K562 (cell line): ENCODE results near the gene DSCAM. TPM values are rescaled to one million over a fixed set of nuclear protein-coding genes. Genes with fewer than 3 reads are reported as not detected.

Experiments used
- ATAC-seq: fragments of 200-7000 bp; cut with Tn5 transposase; 3 replicates; pipeline ENCODE4 v1.9.1; 2020; ENCODE audit warnings: moderate library complexity
- BruUV-seq: library from RNA; stranded (reverse); fragments of 400-500 nt; replicated peaks from 2 replicates; lab custom pipeline; 2021; lab: Mats Ljungman, UMichigan
- CTCF ChIA-PET: fragments of 300-600 bp; formaldehyde crosslinking; extraction: SDS; loops from one replicate; lab custom pipeline; 2021; ENCODE audit warnings: low intra/inter-chr PET ratio; lab: Yijun Ruan, JAX
- POLR2A ChIA-PET: fragments of 300-600, 350-650 bp; sonication (Branson Sonifier 250); formaldehyde crosslinking; extraction: SDS; loops from one replicate; lab custom pipeline; 2021; ENCODE audit warnings: antibody characterized with exemption, inconsistent platforms; lab: Yijun Ruan, JAX
- DNase-seq, 4 experiments: peaks; one replicate each; pipeline versions ENCODE4 v3.0.0 to v3.0.0-alpha.2; 2011 to 2018; ENCODE audit warnings: low spot score in 3 of 4, mixed read lengths in 3 of 4; ENCODE audit errors: extremely low read depth in 1 of 4
- FAIRE-seq: peaks from 2 replicates; lab custom pipeline; 2011; peaks lifted over from hg19 to GRCh38; lab: Jason Lieb, UNC
- H2AFZ ChIP-seq: 2 replicates; pipeline ENCODE4 v1.6.0; 2011; ENCODE audit warnings: low read depth, low read length, control low read depth, inconsistent platforms
- H3K27ac ChIP-seq: fragments of 200-600 bp; 3 replicates; pipeline ENCODE4 v1.8.0; 2011; ENCODE audit warnings: low read depth, mild to moderate bottlenecking, control low read depth, inconsistent platforms, low read length, moderate library complexity, mixed read lengths; ENCODE audit errors: extremely low read depth
- H3K27me3 ChIP-seq, 2 experiments: fragments of 300-600 bp in 1 of 2; 2 replicates in 1 of 2; 3 replicates in 1 of 2; pipeline versions ENCODE4 v1.6.0 to v1.8.0; 2011; ENCODE audit warnings: inconsistent platforms in 2 of 2, low read length in 2 of 2, mild to moderate bottlenecking in 1 of 2, mixed read lengths in 1 of 2, moderate library complexity in 1 of 2; ENCODE audit not compliant: control insufficient read depth in 2 of 2, insufficient read depth in 2 of 2
- H3K36me3 ChIP-seq: fragments of 300-600 bp; 3 replicates; pipeline ENCODE4 v1.8.0; 2011; ENCODE audit warnings: mild to moderate bottlenecking, low read length, inconsistent platforms; ENCODE audit not compliant: control insufficient read depth, insufficient read depth
- H3K4me1 ChIP-seq, 2 experiments: fragments of 200-600 bp in 1 of 2; replicated peaks in 1 of 2; 2 replicates in 1 of 2; 3 replicates in 1 of 2; pipeline versions ENCODE4 v1.5.1 to v1.8.0; 2011; ENCODE audit warnings: inconsistent platforms in 2 of 2, low read length in 2 of 2, mild to moderate bottlenecking in 1 of 2, mixed read lengths in 1 of 2, moderate library complexity in 1 of 2; ENCODE audit not compliant: control insufficient read depth in 2 of 2, insufficient read depth in 2 of 2
- H3K4me2 ChIP-seq: 2 replicates; pipeline ENCODE4 v1.6.1; 2011; ENCODE audit warnings: low read length, control low read depth, inconsistent platforms, mixed read lengths; ENCODE audit not compliant: insufficient read depth
- H3K4me3 ChIP-seq: fragments of 200-600 bp; sonication (generic), shearing (Covaris generic); 2 replicates; pipeline ENCODE4 v1.5.1; 2016; ENCODE audit warnings: control low read depth, inconsistent platforms
- H3K79me2 ChIP-seq: fragments of 200-600 bp; 3 replicates; pipeline ENCODE4 v1.8.0; 2011; ENCODE audit warnings: low read length, inconsistent platforms; ENCODE audit not compliant: control insufficient read depth, insufficient read depth
- H3K9ac ChIP-seq, 2 experiments: 2 replicates each; pipeline versions ENCODE4 v1.6.0 to v1.6.1; 2011; ENCODE audit warnings: low read depth in 2 of 2, low read length in 2 of 2, control low read depth in 1 of 2, inconsistent platforms in 1 of 2, mild to moderate bottlenecking in 1 of 2, mixed read lengths in 1 of 2; ENCODE audit not compliant: insufficient read depth in 1 of 2
- H3K9me1 ChIP-seq: one replicate; pipeline ENCODE4 v1.6.0; 2011; ENCODE audit warnings: inconsistent platforms, mild to moderate bottlenecking, low read length, moderate library complexity; ENCODE audit not compliant: control insufficient read depth, insufficient read depth
- H3K9me3 ChIP-seq: replicated peaks from 2 replicates; pipeline ENCODE4 v1.5.1; 2011; ENCODE audit warnings: low read depth, low read length, inconsistent platforms; ENCODE audit not compliant: control insufficient read depth, insufficient read depth
- H4K20me1 ChIP-seq: replicated peaks from 2 replicates; pipeline ENCODE4 v1.6.1; 2011; ENCODE audit warnings: low read length, inconsistent platforms, mixed read lengths; ENCODE audit not compliant: control insufficient read depth, insufficient read depth
- HNRNPLL ChIP-seq: fragments of 200-400 bp; formaldehyde crosslinking; IDR thresholded peaks from 2 replicates; pipeline ENCODE4 v1.6.1; 2017; ENCODE audit warnings: low read length, low read depth, mild to moderate bottlenecking; ENCODE audit not compliant: poor library complexity, severe bottlenecking
- KLF1 ChIP-seq: fragments of 450-650 bp; IDR thresholded peaks from 2 replicates; pipeline ENCODE4 v1.6.1; 2016; ENCODE audit warnings: missing genetic modification characterization, missing compliant biosample characterization
- MBD2 ChIP-seq: sonication (generic); IDR thresholded peaks from 2 replicates; pipeline ENCODE4 v1.6.1; 2016; ENCODE audit warnings: low read depth, borderline replicate concordance
- MECOM ChIP-seq: fragments of 250-450 bp; sonication (Bioruptor Pico); IDR thresholded peaks from 2 replicates; pipeline ENCODE4 v1.8.0; 2022; ENCODE audit warnings: inconsistent platforms
- NCOA6 ChIP-seq: fragments of 450-650 bp; IDR thresholded peaks from 2 replicates; pipeline ENCODE4 v1.6.1; 2017; ENCODE audit warnings: mild to moderate bottlenecking
- SAFB2 ChIP-seq: fragments of 200-400 bp; formaldehyde crosslinking; IDR thresholded peaks from 2 replicates; pipeline ENCODE4 v1.6.1; 2018; ENCODE audit warnings: borderline replicate concordance, low read length, low read depth, moderate library complexity; ENCODE audit not compliant: severe bottlenecking
- TAF9B ChIP-seq: fragments of 450-650 bp; IDR thresholded peaks from 2 replicates; pipeline ENCODE4 v1.6.1; 2018; ENCODE audit warnings: mild to moderate bottlenecking; ENCODE audit not compliant: partially characterized antibody
- TCF3 ChIP-seq: sonication (generic); formaldehyde crosslinking; IDR thresholded peaks from 2 replicates; pipeline ENCODE4 v1.4.0; 2020; ENCODE audit warnings: mild to moderate bottlenecking, missing genetic modification reagents
- TEAD4 ChIP-seq, 2 experiments: sonication (generic) in 1 of 2; formaldehyde crosslinking in 1 of 2; IDR thresholded peaks; 2 replicates each; pipeline versions ENCODE4 v1.6.1 to v1.8.0; 2012 to 2022; ENCODE audit warnings: borderline replicate concordance in 1 of 2, inconsistent platforms in 1 of 2, low read length in 1 of 2, mild to moderate bottlenecking in 1 of 2, missing genetic modification reagents in 1 of 2
- ZNF311 ChIP-seq: fragments of 250-450 bp; sonication (Bioruptor Pico); IDR thresholded peaks from 2 replicates; pipeline ENCODE4 v1.4.0; 2020; ENCODE audit warnings: mild to moderate bottlenecking, moderate library complexity
- ZNF785 ChIP-seq: fragments of 250-450 bp; sonication (Bioruptor Pico); IDR thresholded peaks from 2 replicates; pipeline ENCODE4 v1.4.0; 2020; ENCODE audit warnings: mild to moderate bottlenecking
- WGBS: fragments of 100-300 bp; shearing (Covaris generic); methylation state at CpG from one replicate; pipeline ENCODE4 v1.1.6; 2016; ENCODE audit warnings: low coverage, mixed read lengths; ENCODE audit not compliant: insufficient coverage; ENCODE audit errors: missing lambda C conversion rate; 5-methylcytosine and 5-hydroxymethylcytosine counted together
- in situ Hi-C: fragments of 300-500 bp; cut with MboI; formaldehyde crosslinking; loops from 4 replicates; pipeline ENCODE4 v1.15.0; 2018; ENCODE audit warnings: inconsistent platforms, mixed read lengths
- intact Hi-C: fragments of 100-400 bp; cut with micrococcal nuclease; formaldehyde crosslinking; loops from 2 replicates; pipeline ENCODE4 v1.14.2; 2022
- polyA plus RNA-seq, 8 experiments: library from polyadenylated mRNA; depleted of rRNA in 4 of 8; stranded (reverse) in 5 of 8; unstranded in 3 of 8; fragments of >200 nt; fragmentation: Nextera tagmentation in 2 of 8; fragmentation: Illumina TruSeq in 1 of 8; extraction: Ambion mirVana in 2 of 8; extraction: Trizol in 1 of 8; gene quantifications; 2 replicates each; pipeline versions ENCODE4 v1.2.1 to v1.2.3, GENCODE V29; 2011 to 2014; ENCODE audit warnings: inconsistent platforms in 1 of 8, missing spikeins in 1 of 8
- total RNA-seq, 7 experiments: library from RNA; depleted of rRNA in 6 of 7; stranded (reverse); fragments of >200 nt in 6 of 7; fragmentation: Illumina TruSeq in 2 of 7; extraction: Trizol in 2 of 7; gene quantifications; 2 replicates each; pipeline versions ENCODE4 v1.2.1 to v1.2.3, GENCODE V29; 2011 to 2021; ENCODE audit warnings: low replicate concordance in 1 of 7
- TF ChIP-seq, protein P1 (sequence below): fragments of 450-650 bp; IDR thresholded peaks from 2 replicates; pipeline ENCODE4 v1.6.1; 2014; ENCODE audit warnings: low read depth, mild to moderate bottlenecking, moderate library complexity, borderline replicate concordance
- TF ChIP-seq, protein P2 (sequence below), 3 experiments: fragments of 200-800 bp in 1 of 3; fragments of 250-450 bp in 1 of 3; fragments of 450-650 bp in 1 of 3; sonication (Bioruptor Pico) in 1 of 3; sonication (Bioruptor generic) in 1 of 3; formaldehyde crosslinking in 1 of 3; IDR thresholded peaks; 2 replicates each; pipeline versions ENCODE4 v1.6.1 to v1.8.0; 2016 to 2022; ENCODE audit warnings: mild to moderate bottlenecking in 2 of 3, missing genetic modification characterization in 2 of 3, missing compliant biosample characterization in 1 of 3, moderate library complexity in 1 of 3

DSCAM gene
- total and polyA plus RNA-seq, 9 of the 15 experiments (the other 6 are each of a cell fraction or from before 2014, with no cell fraction given), result not detected

DNA sequence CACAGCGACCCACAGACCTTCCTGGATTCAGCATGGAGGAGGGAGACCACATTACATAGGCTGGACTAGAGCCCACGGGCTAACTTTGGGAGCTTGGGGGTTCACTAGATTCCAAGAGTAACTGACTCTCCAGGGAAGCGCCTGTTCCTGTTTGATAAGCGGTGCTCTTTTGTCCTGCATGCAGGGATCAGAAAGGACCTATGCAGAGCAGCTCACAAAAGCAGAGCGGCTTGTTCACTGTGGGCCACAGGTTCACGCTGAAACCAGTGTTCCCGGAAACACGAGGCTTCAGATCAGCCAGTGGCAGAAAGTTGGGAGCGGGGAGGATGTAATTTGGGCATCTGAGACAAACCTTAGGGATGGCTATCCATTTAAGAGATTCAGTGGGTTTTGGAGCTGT, 575.8 kb downstream of the DSCAM start:
- ATAC-seq, result no peak
- H3K9me3 ChIP-seq, result no peaks in the 10 kb centered on the region; the same call in 1 of the 2 replicates
- WGBS, result under 1% methylated on average over 9 of the region's 9 CpGs
- TF ChIP-seq MBD2 (no peak), TEAD4 (IDR thresholded peaks at IDR 0.05; ENCODE audit: low read length) (no peak), TEAD4 (CRISPR knock-in tag; IDR thresholded peaks at IDR 0.05; ENCODE audit: borderline replicate concordance) (no peak), SAFB2 (no peak), HNRNPLL (no peak), NCOA6 (no peak), MECOM (no peak), TAF9B (no peak), TCF3 (no peak), ZNF311 (CRISPR knock-in tag) (no peak), ZNF785 (CRISPR knock-in tag) (no peak), KLF1 (tag) (no peak)
- TF ChIP-seq, protein P1, sequence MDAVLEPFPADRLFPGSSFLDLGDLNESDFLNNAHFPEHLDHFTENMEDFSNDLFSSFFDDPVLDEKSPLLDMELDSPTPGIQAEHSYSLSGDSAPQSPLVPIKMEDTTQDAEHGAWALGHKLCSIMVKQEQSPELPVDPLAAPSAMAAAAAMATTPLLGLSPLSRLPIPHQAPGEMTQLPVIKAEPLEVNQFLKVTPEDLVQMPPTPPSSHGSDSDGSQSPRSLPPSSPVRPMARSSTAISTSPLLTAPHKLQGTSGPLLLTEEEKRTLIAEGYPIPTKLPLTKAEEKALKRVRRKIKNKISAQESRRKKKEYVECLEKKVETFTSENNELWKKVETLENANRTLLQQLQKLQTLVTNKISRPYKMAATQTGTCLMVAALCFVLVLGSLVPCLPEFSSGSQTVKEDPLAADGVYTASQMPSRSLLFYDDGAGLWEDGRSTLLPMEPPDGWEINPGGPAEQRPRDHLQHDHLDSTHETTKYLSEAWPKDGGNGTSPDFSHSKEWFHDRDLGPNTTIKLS, result no peak
- TF ChIP-seq, protein P2, sequence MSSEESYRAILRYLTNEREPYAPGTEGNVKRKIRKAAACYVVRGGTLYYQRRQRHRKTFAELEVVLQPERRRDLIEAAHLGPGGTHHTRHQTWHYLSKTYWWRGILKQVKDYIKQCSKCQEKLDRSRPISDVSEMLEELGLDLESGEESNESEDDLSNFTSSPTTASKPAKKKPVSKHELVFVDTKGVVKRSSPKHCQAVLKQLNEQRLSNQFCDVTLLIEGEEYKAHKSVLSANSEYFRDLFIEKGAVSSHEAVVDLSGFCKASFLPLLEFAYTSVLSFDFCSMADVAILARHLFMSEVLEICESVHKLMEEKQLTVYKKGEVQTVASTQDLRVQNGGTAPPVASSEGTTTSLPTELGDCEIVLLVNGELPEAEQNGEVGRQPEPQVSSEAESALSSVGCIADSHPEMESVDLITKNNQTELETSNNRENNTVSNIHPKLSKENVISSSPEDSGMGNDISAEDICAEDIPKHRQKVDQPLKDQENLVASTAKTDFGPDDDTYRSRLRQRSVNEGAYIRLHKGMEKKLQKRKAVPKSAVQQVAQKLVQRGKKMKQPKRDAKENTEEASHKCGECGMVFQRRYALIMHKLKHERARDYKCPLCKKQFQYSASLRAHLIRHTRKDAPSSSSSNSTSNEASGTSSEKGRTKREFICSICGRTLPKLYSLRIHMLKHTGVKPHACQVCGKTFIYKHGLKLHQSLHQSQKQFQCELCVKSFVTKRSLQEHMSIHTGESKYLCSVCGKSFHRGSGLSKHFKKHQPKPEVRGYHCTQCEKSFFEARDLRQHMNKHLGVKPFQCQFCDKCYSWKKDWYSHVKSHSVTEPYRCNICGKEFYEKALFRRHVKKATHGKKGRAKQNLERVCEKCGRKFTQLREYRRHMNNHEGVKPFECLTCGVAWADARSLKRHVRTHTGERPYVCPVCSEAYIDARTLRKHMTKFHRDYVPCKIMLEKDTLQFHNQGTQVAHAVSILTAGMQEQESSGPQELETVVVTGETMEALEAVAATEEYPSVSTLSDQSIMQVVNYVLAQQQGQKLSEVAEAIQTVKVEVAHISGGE (CRISPR knock-in tag; IDR thresholded peaks at IDR 0.05), result no peak

More for the DNA sequence above, 575.8 kb downstream of the DSCAM start:
- H3K79me2 ChIP-seq, result no peaks in the 10 kb centered on the region
- intact Hi-C loops, result no loop called here
- no peak overlapping the region for H3K27ac ChIP-seq
- no peak overlapping the region for H3K4me3 ChIP-seq
- H4K20me1 ChIP-seq, result no peaks in the 10 kb centered on the region
- H3K9me1 ChIP-seq, result no peaks in the 10 kb centered on the region
- no peak overlapping the region for H3K4me2 ChIP-seq
- ChIA-PET CTCF (no interaction called here), POLR2A (no interaction called here)
- in situ Hi-C loops, result no loop called here
- DNase-seq (no peak), FAIRE-seq (no peak)
- no peaks in the 10 kb centered on the region for H3K4me1 ChIP-seq
- no peak overlapping the region for H2AFZ ChIP-seq
- no peak overlapping the region for H3K9ac ChIP-seq
- BruUV-seq, result no TSS peak
- no peaks in the 10 kb centered on the region for H3K27me3 ChIP-seq
- no peaks in the 10 kb centered on the region for H3K36me3 ChIP-seq
